KMS-11 (cell line): ENCODE measurements around the gene SLC25A38.

Experiments
- H2AFZ ChIP-seq: fragments of 200-600 bp; sonication (generic); 2 replicates; pipeline ENCODE4 v1.6.1; 2016; ENCODE audit warnings: antibody characterized with exemption, mixed run types, low read depth
- H3K27ac ChIP-seq: fragments of 200-600 bp; sonication (generic); 2 replicates; pipeline ENCODE4 v1.6.1; 2016; ENCODE audit warnings: mild to moderate bottlenecking, mixed run types
- H3K27me3 ChIP-seq: fragments of 200-600 bp; sonication (generic); 2 replicates; pipeline ENCODE4 v1.6.1; 2017; ENCODE audit warnings: mild to moderate bottlenecking, low read depth, mixed run types, moderate library complexity; ENCODE audit not compliant: insufficient read depth
- H3K36me3 ChIP-seq: fragments of 200-600 bp; sonication (generic); 2 replicates; pipeline ENCODE4 v1.6.1; 2017; ENCODE audit warnings: mild to moderate bottlenecking, mixed run types; ENCODE audit not compliant: insufficient read depth
- H3K4me1 ChIP-seq: fragments of 200-600 bp; sonication (generic); 2 replicates; pipeline ENCODE4 v1.6.1; 2016; ENCODE audit warnings: mild to moderate bottlenecking, low read depth, mixed run types; ENCODE audit not compliant: poor library complexity, severe bottlenecking
- H3K4me2 ChIP-seq: fragments of 200-600 bp; sonication (generic); 2 replicates; pipeline ENCODE4 v1.7.0; 2016; ENCODE audit warnings: mild to moderate bottlenecking, mixed run types
- H3K4me3 ChIP-seq: fragments of 200-600 bp; sonication (generic); IDR thresholded peaks from 2 replicates; pipeline ENCODE4 v1.6.1; 2017; ENCODE audit warnings: low read depth, low read length, mixed read lengths; ENCODE audit not compliant: insufficient read depth
- H3K79me2 ChIP-seq: fragments of 200-600 bp; sonication (generic); 2 replicates; pipeline ENCODE4 v1.6.1; 2016; ENCODE audit warnings: low read depth, mixed run types; ENCODE audit not compliant: insufficient read depth
- H3K9ac ChIP-seq: fragments of 200-600 bp; sonication (generic); 2 replicates; pipeline ENCODE4 v1.6.1; 2016; ENCODE audit warnings: mild to moderate bottlenecking, mixed run types
- H4K20me1 ChIP-seq: fragments of 200-600 bp; sonication (generic); 2 replicates; pipeline ENCODE4 v1.6.1; 2016; ENCODE audit warnings: mild to moderate bottlenecking, mixed run types; ENCODE audit not compliant: insufficient read depth
- TF ChIP-seq, protein P1 (sequence below): fragments of 200-600 bp; sonication (generic); conservative IDR thresholded peaks from 2 replicates; pipeline ENCODE4 v1.6.1; 2017; ENCODE audit warnings: low read depth, mild to moderate bottlenecking, antibody characterized with exemption, low read length, moderate library complexity, mixed read lengths

SLC25A38 gene

GRCh38 chr3:39401983-39402382, 18.8 kb downstream of the SLC25A38 start:
- H2AFZ ChIP-seq, result no peak overlapping the region
- no peak overlapping the region for H3K9ac ChIP-seq
- peaks cover 15% of the 10 kb centered on the region for H3K4me1 ChIP-seq
- no peaks in the 10 kb centered on the region for H3K27me3 ChIP-seq
- no peaks in the 10 kb centered on the region for H3K36me3 ChIP-seq
- H3K27ac ChIP-seq, result no peak overlapping the region
- no peak overlapping the region for H3K4me2 ChIP-seq
- no peak overlapping the region for H3K4me3 ChIP-seq
- H3K79me2 ChIP-seq, result peaks cover 5% of the 10 kb centered on the region
- TF ChIP-seq, protein P1, sequence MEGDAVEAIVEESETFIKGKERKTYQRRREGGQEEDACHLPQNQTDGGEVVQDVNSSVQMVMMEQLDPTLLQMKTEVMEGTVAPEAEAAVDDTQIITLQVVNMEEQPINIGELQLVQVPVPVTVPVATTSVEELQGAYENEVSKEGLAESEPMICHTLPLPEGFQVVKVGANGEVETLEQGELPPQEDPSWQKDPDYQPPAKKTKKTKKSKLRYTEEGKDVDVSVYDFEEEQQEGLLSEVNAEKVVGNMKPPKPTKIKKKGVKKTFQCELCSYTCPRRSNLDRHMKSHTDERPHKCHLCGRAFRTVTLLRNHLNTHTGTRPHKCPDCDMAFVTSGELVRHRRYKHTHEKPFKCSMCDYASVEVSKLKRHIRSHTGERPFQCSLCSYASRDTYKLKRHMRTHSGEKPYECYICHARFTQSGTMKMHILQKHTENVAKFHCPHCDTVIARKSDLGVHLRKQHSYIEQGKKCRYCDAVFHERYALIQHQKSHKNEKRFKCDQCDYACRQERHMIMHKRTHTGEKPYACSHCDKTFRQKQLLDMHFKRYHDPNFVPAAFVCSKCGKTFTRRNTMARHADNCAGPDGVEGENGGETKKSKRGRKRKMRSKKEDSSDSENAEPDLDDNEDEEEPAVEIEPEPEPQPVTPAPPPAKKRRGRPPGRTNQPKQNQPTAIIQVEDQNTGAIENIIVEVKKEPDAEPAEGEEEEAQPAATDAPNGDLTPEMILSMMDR, result no peak
- no peaks in the 10 kb centered on the region for H4K20me1 ChIP-seq

- Histone ChIP-seq H3K4me2 (no peak overlapping the region), H3K9ac (no peak overlapping the region)
Measured at GRCh38 chr3:39404943-39405686, 21.9 kb downstream of the SLC25A38 start.

GRCh38 chr3:39405687-39406367, 22.7 kb downstream of the SLC25A38 start:
- Histone ChIP-seq H3K27me3 (no peaks in the 10 kb centered on the region), H3K36me3 (peaks cover 15% of the 10 kb centered on the region), H3K4me3 (peak overlapping the region; percentile 9), H3K9ac (peak overlapping the region; percentile 98), H2AFZ (peak overlapping the region; percentile 35), H3K4me2 (peak overlapping the region; percentile 62), H4K20me1 (0 out of 2 replicates have a peak, but pooled peaks cover 8% of the 10 kb centered on the region), H3K79me2 (peaks cover 35% of the 10 kb centered on the region), H3K4me1 (peaks cover 24% of the 10 kb centered on the region), H3K27ac (peak overlapping the region; percentile 87)
- TF ChIP-seq, protein P1, result no peak

More at GRCh38 chr3:39404943-39405686, 21.9 kb downstream of the SLC25A38 start:
- Histone ChIP-seq H3K4me3 (peak overlapping the region; percentile 9), H3K36me3 (peaks cover 11% of the 10 kb centered on the region), H4K20me1 (0 out of 2 replicates have a peak, but pooled peaks cover 6% of the 10 kb centered on the region), H3K27ac (no peak overlapping the region), H3K79me2 (peaks cover 33% of the 10 kb centered on the region), H3K27me3 (no peaks in the 10 kb centered on the region), H2AFZ (no peak overlapping the region; the same call in 1 of the 2 replicates), H3K4me1 (peaks cover 24% of the 10 kb centered on the region)
- TF ChIP-seq, protein P1, result no peak

DNA sequence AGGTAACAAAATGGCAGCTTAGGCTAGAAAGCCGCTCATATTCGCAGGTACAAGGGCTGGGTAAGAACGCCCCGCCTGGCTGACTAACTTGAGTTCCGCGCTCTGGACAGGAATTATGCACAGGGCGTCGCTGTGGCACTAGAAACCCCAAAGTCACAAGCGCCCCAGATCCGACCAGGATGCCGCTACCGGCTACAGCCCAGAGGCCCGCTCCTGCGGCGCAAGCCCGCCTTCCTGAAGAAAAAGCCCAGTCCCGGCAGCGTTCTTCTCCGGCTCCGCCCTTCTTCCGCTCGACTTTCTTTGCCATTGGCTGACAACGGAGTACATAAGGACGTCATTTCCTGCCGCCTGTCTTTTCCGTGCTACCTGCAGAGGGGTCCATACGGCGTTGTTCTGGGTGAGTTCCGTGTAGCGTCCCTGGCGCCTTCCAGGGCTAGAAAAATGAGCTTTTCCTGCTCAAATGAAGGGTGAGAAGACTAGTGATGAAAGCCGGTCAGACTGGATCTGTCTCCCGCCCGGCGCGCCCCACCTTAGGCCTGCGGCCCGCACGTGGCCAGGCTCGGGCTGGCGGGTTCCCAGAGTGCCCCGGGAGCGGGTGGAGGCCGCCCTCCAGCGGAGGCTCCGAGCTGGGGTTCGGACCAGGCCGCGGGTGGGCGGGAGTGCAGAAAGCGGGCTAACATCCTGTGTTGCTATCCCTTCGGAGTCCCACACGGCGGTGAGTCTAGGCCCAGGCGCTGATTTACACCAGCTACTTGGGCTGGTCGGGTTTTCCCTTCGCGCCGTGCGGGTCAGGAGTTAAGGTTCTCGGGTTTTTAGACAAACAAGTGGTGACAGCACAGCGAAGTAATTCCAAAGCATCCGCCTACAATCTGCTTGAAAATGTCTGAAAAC, 23.4 kb downstream of the SLC25A38 start, which contains the start of gene RPSA:
Gene RPSA (plus strand): TSS at position 353 of the 891 bp plus-strand sequence. CDS start 934 bp downstream, outside the sequence.
- Histone ChIP-seq H3K27ac (peak within 1 kb of the TSS; percentile 87), H3K9ac (peak within 1 kb of the TSS; percentile 98), H3K4me1 (peaks cover 22% of the 10 kb centered on the region), H3K36me3 (peaks cover 20% of the 10 kb centered on the region), H3K79me2 (peaks cover 35% of the 10 kb centered on the region), H3K4me2 (peak within 1 kb of the TSS; percentile 62), H3K4me3 (peak within 1 kb of the TSS; percentile 51), H2AFZ (peak within 1 kb of the TSS; percentile 35), H4K20me1 (0 out of 2 replicates have a peak, but pooled peaks cover 8% of the 10 kb centered on the region), H3K27me3 (no peaks in the 10 kb centered on the region)
- TF ChIP-seq, protein P1, result no peak
